HG03280 (cell line): ENCODE data around the gene CYB5B.
"Not testable (repeated sequence)": the region's sequence is repeated elsewhere in the genome, so short reads cannot be mapped to it uniquely, and the experiment has no call there.

Experiments
- ATAC-seq: cut with Tn5 transposase; IDR thresholded peaks from one replicate; pipeline ENCODE4 v1.9.1; 2021; ENCODE audit warnings: mild to moderate bottlenecking, moderate library complexity; ENCODE audit not compliant: unreplicated experiment

Gene CYB5B

DNA sequence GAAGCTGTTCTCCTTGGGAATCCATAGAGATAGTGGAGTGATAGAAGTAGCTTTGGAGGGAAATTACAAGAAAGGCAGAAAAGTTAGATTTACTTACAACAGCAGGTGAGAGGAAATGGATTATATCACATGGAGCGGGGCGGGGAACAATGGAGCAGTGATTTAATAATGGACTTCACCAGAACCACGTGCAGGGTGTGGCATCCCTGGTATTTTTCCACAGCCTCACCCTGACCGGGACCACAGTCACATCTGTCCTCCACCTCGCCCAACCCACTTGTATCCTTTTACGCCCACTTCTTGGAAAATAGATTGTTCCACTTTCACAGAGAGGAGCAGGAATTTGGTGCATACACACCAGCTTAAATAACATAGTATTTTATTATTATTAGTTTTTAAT, 15.9 kb upstream of the CYB5B start:
- no peak for ATAC-seq

DNA sequence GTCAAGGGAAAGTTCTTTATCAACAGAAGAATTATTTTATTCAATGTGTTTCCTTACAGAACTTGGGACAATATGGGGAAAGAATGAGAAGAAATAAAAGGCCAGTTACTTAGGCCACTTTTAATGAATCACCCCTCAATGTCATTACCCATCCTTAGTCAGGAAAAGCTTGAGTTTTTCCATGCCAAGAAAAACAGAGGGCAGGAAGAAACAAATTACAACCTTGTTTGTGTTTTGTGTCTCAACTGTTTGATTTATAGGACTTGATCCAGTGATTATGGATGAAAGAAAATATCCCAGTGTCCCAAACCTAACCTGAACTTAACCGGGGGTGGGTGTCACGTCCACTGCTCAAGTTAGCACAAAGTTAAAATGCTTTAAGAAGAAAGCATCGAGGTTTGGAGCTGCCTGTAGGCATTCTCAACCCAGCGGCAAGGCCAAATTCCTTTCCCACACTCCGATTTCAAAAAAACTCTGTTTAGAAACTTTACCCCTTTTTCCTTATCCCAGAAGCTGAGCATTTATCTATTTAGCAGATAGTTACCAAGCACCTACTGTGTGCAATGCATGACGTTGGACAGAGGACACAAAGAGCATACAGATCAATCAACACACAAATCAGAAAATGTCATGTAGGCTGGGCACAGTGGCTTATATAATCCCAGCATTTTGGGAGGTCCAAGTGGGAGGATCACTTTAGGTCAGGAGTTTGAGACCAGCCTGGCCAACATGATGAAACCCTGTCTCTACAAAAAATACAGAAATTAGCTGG, 14.0 kb upstream of the CYB5B start:
- ATAC-seq, result no peak

DNA sequence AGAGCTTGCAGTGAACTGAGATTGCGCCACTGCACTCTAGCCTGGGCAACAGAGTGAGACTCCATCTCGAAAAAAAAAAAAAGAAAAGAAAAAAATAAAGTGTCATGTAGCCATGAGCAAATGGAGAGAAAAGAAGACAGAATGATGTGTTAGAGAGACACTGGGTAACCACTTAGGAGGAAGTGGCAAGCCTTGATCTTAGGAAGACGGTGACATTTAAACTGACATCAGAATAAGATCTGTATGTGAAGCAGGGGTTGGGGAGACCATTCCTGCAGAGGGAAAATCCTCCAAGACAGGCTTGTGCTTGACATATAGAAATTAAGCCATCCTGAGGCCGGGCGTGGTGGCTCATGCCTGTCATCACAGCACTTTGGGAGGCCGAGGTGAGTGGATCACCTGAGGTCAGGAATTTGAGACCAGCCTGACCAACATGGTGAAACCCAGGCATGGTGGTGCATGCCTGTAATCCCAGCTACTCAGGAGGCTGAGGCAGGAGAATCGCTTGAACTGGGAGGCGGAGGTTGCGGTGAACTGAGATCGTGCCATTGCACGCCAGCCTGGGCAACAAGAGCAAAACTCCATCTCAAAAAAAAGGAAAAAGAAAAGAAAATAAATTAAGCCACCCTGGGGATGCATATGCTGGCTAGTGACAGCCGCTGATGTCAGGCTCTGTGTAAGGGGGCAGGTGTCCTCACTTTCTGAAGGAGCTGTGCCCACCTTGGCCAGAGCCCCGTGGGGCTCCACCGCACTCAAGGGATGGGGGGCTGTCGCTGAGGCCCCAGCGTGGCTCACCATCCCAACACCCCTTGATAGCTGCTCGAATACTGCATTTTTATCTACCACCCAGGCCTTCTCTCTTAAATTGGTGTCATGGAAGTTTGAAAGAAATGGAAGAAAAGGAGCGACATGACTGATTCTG, 13.1 kb upstream of the CYB5B start:
- ATAC-seq, result no peak

DNA sequence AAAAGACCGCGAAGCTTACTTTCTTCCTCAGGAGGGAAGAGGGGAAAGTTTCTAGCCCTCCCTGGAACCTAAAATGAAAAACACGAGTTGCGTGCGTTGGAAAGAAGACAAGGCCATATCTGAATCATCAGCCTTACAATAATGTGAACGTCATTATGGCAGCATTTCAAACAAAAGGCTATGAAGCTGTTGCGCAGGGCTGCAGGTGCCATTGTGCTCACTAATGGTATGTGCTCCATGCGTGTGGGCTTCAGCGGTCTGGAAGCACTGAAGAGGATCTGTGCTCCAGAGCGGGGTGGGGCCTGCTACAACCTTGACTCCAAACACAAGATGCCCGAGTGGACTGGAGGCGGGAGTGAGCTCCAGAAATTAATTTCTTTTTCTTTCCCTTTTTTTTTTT, 12.1 kb upstream of the CYB5B start:
- no peak for ATAC-seq

DNA sequence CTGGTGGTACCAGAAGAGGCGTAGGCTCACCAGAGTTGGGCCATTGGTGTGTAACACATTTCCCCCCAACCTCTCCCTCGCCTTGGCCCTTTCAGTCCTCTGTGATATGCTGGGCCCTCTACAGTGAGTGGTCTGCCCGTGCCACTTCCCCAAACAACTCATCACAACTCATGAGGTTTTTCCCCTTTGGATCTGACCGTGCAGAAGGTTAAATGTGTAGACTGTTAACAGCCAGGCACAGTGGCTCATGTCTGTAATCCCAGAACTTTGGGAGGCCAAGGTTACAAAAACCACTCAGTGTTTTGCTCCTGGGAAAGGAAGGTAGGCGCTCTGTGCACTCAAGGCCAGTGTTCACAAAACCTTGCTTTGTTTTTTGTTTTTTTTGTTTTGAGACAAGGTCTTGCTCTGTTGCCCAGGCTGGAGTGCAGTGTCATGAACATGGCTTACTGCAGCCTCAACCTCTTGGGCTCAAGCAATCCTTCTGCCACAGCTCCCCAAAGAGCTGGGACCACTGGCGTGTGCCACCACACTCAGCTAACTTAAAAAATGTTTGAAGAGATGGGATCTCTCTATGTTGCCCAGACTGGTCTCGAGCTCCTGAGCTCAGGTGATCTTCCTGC, 11.3 kb upstream of the CYB5B start:
- ATAC-seq, result no peak

DNA sequence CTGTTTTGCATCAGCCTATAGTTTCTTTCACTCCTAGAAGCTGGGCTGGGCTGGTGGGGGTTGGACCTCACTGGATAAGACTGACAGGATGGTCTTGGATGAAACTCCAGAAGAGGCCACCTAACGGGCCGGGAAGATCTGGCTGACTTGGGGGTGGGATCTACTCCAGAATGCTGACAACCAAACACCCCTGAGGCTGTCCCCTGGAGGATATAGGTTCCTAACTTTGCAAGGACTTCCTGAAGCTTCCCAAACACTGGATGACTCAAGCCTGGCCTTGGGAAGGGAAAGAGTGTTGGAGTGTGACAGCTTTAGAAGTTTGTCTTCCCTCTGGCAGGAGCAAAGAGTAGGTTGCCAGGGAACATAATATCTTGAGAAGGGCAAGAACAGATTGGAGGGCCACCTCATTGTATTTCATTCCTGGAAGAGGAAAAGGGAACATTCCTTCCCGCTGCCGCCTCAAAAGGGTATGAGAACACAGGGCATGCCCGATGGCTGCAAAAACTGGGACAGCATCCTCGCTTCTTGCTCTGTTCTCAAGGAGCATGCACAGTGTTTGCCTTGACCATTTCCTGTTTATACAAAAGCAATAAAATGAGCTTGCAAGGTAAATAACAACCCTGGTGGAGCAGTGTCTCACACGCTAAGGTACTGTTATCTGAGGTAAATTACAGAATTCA, 6.8 kb upstream of the CYB5B start:
- no peak for ATAC-seq

DNA sequence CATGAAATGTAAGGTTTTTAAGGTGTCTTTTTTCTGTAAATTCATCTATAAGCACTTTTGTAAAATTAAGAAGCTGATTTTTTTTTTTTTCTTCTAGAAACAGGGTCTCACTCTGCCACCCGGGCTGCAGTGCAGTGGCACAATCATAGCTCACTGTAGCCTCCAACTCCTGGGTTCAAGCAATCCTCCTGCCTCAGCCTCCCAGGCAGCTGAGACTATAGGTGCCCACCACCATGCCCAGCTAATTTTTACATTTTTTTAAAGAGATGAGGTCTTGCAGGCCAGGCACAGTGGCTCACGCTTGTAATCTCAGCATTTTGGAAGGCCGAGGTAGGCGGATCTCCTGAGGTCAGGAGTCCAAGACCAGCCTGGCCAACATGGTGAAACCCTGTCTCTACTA, 4.5 kb upstream of the CYB5B start:
- no peak for ATAC-seq

DNA sequence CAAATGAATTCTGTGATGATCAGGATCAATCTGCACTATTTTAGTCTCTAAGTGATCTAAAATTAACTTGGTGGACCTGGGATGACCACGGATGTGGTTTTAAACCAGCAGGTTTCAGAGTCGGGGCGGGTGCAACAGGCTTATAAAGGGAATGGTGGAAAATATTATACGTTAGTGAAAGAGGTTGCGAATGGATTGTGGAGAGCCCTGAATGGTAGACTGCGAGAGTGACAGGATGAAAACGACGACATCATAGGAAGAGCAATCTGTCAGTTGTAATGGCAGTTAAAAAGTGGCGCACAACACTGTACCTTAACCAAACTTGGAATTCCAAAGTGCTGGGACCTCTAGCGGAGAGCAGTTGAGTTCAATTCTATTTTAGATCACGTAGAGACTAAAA, 1.2 kb upstream of the CYB5B start:
- no peak for ATAC-seq

DNA sequence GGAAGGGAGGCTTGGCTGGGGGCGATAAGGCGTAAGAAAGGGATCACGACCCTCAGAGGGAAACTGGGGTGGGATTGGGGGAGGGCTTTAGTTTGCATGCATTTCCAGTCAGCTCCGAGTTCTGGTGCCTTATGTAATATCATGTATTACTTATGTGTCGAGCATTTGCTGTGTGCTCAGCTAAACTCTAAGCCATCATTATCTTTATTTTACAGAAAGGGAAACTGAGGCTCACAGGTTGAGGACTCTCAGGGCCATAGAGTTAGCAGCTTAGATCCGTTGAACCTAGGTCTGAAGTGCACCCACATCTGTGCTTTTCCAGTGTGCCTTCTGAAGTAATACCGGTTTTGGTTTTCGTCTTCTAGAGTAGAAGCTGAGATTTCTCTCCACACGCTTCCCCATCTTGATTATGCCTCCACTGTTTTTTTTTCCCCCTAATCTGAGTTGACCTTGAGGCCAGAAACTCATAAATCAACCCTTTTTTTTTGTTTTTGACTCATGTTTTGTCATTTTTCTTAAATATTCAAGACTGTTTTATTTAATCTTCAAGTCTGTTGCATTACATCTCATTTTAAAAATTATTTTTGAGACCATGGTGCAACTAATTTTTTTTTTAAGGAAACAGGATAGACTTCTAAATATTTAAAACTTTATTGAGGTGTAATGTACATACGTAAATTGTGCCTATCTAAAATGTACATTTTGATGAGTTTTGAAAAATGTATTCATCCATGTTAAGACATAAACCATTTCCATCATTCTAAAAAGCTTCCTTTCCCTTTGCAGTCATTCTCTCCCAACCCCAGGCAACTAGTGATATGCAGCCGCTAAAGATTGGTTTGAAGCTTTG, 741 bp downstream of the CYB5B start:
- peak; percentile 6 for ATAC-seq

DNA sequence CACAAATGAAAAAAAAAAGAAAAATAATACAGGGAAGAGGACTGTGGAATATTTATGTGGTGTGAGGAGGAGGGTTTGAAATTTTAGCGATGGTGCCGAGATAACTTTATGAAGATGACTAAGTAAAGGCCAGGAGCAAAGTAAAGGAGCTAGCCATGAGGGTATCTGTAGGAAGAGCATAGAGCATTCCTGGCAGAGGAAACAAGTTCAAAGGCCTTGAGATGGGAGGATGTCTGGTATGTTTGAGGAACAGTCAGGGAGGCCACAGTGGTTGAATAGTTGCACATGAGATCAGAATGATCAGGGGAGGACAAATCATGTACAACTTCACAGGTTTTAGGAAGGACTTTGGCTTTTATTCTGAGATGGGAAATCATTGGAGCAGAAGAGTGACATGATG, 4.2 kb downstream of the CYB5B start:
- ATAC-seq, result no peak

DNA sequence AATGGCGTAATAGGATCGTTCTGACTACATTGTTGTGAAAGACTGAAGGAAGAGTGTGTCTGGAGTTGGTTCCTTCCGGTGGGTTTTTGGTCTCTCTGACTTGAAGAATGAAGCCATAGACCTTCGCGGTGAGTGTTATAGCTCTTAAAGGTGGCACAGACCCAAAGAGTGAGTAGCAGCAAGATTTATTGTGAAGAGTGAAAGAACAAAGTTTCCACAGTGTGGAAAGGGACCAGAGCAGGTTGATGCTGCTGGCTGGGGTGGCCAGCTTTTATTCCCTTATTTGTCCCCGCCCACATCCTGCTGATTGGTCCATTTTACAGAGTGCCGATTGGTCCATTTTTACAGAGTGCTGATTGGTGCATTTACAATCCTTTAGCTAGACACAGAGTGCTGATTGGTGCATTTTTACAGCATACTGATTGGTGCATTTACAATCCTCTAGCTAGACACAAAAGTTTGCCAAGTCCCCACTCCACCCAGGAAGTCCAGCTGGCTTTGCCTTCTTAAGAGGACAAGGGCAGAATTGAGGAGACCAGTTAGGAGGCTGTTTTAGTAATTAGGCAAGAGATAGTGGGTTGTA, 4.7 kb downstream of the CYB5B start:
- ATAC-seq, result not testable (repeated sequence)

DNA sequence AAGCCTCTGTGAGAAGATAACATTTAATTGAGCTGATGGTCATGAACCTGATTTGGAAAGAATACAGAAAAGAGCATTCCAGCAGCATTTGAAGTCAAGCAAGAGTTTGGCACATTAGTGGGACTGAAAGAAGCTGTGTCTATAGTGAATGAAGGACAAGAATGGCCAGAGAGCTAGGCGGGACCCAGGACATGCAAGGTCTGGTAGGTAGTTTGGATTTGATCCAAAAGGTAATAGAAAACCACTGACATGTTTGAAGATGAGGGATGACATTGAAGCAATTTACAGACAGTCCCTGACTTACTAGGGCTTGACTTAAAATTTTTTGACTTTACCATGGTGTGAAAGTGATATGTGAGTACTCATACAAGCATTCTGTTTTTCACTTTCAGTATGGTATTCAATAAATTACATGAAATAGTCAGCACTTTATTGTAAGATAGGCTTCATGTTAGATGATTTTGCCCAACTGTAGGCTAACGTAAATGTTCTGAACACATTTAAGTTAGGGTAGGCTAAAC, 7.6 kb downstream of the CYB5B start:
- no peak for ATAC-seq

DNA sequence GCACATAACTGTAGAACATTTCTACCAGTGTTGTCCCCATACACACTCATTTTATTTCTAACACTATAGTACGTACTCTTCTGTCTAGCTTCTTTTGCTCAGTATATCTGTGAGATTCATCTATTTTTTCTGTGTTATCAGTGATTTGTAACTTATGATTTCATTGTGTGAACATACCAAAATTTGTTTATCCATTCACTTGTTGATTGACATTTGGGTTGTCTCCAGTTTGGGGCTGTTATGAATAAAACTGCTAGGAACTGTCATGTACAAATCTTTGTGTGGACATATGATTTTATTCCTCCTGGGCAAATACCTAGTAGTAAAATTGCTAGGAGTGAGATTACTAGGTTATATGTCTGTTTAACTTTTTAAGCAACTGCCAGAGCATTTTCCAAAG, 9.6 kb downstream of the CYB5B start:
- ATAC-seq, result no peak

DNA sequence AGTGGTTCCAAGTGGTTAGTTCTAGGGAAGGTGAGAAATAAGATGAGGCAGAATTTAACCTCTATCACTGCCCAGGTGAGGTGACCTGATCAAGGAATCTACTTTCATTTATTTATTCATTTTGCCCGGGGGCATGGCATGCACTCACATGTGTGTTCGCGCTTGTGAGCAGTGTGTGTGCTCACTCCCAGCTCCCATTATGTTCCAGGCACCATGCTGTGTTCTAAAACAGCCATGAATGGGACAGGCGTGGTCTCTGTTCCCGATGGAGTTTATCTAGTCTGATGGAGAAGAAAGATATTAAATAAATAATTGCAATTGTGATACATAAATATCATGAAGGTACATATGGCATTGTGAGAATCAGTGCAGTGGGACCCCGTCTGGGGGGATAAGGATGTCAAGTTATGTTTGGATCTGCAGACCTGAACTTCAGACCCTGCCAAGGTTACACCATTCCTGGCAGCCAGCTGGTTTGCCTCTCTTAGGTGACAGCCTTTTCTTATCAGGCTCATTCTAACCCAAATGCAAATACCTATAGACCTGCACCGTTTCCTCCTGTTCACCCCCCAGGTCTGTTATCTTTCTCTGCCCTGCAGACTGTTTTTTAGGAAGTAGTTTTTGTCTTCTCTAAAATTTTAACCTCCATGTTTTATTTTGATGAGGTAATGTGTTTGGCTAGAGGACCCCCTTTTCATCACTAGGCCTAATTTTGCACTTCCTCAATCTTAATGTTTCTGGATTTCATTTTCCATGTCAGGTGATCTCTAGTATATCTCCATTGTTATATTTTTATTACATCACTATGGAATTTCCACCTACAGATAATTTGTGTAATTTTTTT, 11.8 kb downstream of the CYB5B start:
- no peak for ATAC-seq

DNA sequence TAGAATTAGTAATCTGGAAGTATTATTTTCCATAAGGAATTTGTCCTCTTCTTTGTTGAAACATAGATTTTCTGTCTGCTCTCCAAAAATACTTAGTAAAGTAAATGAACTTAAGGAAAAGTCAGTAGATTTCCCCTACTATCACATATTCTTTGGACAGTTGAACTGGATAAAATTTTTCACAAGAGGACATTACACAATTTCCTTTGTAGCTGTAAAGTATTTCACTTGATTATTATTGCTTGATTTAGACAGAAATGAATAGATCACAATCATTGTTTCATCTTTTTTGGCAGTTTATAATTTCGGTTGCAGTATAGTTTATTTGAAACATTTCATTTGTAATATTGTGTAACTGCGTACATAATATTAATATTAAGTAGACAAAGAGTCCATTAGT, 12.5 kb downstream of the CYB5B start:
- no peak for ATAC-seq

DNA sequence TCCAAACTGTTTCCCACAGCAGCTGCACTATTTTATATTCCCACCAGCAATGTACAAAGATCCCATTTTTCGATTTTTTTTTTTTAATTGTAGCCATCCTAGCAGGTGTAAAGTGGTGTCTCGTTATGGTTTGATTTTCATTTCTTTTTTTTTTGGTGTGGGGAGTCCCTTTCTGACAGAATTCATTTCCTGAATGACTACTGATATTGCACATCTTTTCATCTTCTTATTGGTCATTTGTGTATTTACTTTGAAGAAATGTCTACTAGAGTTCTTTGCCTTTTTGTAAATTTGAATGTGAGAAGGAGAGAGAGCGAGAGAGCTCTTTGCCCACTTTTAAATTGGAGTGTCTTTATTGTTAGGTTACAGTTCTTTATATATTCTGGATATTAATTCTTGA, 14.0 kb downstream of the CYB5B start:
- ATAC-seq, result no peak

DNA sequence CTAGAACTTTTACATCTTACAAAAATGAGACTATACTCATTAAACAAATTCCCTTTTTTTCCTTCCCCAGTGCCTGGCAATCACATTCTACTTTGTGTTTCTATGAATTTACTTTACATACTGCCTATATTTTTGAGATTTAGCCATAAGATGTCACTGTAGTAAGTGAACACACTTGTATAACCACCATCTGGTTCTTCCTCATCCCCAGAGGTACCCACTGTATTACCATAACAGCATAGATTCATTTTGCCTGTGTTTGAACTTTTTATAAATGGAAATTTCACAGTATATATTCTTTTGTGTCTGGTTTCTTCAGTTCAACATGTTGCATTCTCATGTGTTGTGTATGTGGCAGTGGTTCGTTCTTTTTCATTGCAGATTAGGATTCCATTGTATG, 15.8 kb downstream of the CYB5B start:
- no peak for ATAC-seq

DNA sequence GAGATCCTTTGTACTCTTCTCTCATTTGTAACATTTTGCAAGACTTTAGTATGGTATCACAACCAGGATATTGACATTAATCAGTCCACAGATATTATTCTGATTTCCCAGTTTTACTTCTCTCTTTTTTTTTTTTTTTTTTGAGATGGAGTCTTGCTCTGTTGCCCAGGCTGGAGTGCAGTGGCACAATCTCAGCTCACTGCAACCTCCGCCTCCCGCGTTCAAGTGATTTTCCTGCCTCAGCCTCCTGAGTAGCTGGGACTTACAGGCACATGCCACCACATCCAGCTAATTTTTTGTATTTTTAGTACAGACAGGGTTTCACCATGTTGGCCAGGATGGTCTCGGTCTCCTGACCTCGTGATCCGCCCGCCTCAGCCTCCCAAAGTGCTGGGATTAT, 16.6 kb downstream of the CYB5B start:
- ATAC-seq, result not testable (repeated sequence)
